ENCODE results near the gene FGFR1OP2. TPM values are rescaled to one million over a fixed set of nuclear protein-coding genes. Genes with fewer than 3 reads are reported as not detected.

FGFR1OP2 gene
- total RNA-seq, 4 donors from 2014 or later, result 68.1 to 134 (median 96.9) TPM

DNA sequence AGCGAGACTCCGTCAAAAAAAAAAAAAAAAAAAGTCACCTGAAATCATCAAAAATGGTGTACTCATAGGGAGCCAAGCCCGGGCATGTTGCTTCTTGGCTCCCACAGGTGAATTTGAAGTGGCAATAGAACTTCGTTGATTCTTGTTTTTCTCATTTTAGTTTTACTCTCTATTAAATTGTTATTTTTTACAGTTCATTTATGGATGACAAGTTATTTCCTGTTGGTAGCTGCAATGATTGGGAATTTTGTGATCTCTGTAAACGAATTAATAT lies 74.6 kb downstream of the FGFR1OP2 start:
- WGBS, 2 donors, result 77 to 79% methylated on average over 5 of the region's 5 CpGs
- Histone ChIP-seq H3K4me3 (replicated peaks in 1 of 3) (no peak overlapping the region), H3K9me3 (no peaks in the 10 kb centered on the region), H3K36me3 (no peaks in the 10 kb centered on the region), H3K4me1 (peaks cover 17 to 24% of the 10 kb centered on the region in 2 donors), H3K27me3 (no peaks in the 10 kb centered on the region), H3K27ac (no peak overlapping the region)
- intact Hi-C loops (cut with DNase I), result loop anchor here (5.0 kb wide), 1 partner anchor 71 kb away; no protein-coding TSS in a partner anchor
- TF ChIP-seq, protein P1, sequence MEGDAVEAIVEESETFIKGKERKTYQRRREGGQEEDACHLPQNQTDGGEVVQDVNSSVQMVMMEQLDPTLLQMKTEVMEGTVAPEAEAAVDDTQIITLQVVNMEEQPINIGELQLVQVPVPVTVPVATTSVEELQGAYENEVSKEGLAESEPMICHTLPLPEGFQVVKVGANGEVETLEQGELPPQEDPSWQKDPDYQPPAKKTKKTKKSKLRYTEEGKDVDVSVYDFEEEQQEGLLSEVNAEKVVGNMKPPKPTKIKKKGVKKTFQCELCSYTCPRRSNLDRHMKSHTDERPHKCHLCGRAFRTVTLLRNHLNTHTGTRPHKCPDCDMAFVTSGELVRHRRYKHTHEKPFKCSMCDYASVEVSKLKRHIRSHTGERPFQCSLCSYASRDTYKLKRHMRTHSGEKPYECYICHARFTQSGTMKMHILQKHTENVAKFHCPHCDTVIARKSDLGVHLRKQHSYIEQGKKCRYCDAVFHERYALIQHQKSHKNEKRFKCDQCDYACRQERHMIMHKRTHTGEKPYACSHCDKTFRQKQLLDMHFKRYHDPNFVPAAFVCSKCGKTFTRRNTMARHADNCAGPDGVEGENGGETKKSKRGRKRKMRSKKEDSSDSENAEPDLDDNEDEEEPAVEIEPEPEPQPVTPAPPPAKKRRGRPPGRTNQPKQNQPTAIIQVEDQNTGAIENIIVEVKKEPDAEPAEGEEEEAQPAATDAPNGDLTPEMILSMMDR (IDR thresholded peaks at IDR 0.05), result no peak
- no peak for TF ChIP-seq POLR2A (IDR thresholded peaks at IDR 0.05)
- DNase-seq, result no peak

DNA sequence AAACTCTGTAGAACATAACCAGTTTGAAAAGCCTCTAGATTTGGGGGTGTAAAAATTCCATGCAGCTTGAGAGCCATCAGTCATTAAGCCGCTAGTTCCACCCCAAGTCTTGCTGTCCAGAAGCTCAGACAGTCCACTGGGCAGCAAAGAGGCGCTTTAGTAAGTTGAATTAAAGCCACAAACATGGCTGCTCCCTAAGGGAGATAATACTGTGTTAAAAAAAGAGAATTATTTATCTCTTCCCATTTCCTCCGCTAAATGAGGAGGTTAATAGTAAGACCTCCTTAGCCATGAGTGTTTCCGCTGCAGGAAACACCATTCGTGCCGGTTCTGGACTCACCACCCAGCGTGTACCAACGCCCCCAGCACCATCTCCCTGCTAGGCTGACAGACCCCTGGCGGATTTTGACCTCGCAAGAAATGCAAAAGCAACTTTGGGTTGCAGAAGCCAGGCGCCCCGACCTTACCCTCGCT lies 75.4 kb downstream of the FGFR1OP2 start:
- Histone ChIP-seq H3K36me3 (no peaks in the 10 kb centered on the region), H3K4me1 (peaks cover 17 to 24% of the 10 kb centered on the region in 2 donors), H3K27ac (peak overlapping the region; percentile 90 to 98 (median 93)), H3K9me3 (no peaks in the 10 kb centered on the region), H3K4me3 (replicated peaks in 1 of 3) (peak overlapping the region; percentile 68 to 78 (median 76)), H3K27me3 (no peaks in the 10 kb centered on the region)
- DNase-seq, result peak; percentile 32 to 42
- intact Hi-C loops (cut with DNase I), result loop anchor here (5.0 kb wide), 1 partner anchor 71 kb away; no protein-coding TSS in a partner anchor
- no peak for TF ChIP-seq POLR2A (IDR thresholded peaks at IDR 0.05)
- TF ChIP-seq, protein P1 (IDR thresholded peaks at IDR 0.05), result no peak
- 0 to 2% methylated on average over 8 to 10 of the region's 13 CpGs for WGBS, 2 donors

DNA sequence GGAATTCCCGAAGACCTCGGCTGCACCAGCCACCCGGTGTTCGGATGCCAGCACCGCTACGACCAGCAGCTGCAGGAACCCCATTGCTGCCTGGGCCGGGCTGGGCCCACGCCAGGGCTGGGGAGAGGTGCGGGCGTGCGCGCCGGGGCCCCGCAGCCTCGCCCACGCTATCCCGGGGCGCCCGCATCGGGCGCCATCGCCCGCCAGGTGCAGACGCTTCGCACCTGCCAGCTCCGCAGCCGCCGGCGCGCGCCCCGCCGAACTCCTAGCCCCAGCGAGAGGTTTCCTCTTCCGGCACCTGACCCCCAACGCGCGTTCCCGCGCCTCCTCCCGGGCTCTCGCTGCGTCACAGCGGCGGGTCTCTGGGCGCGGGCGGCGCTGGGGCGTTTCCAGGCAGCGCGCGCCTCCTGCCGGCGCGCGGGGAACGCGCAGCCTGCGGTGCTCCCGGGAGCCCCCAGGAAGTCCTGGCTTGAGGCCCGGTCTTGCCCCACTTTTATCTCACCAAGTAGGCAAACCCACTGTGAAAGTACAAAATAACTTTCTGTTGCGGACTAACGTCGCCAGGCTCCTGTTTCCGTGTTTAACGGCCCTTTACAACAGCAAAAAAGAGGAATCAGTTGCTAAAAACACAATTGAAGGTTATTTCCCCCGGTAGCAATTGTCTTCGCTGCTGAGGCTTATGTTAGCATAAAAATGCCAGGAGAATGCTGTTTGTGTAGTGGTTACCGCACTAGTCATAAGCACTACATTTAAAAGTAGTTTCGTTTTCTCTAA lies 76.0 kb downstream of the FGFR1OP2 start, which contains the start of gene TM7SF3:
Gene TM7SF3 (minus strand): TSS at position 300 of the 774 bp plus-strand sequence. CDS start 216 bp downstream, at position 84.
- Histone ChIP-seq H3K27me3 (no peaks in the 10 kb centered on the region), H3K27ac (peak within 1 kb of the TSS; percentile 90 to 98 (median 93)), H3K9me3 (no peaks in the 10 kb centered on the region), H3K4me3 (replicated peaks in 1 of 3) (peak within 1 kb of the TSS; percentile 68 to 78 (median 76)), H3K4me1 (peaks cover 17 to 24% of the 10 kb centered on the region in 2 donors), H3K36me3 (no peaks in the 10 kb centered on the region)
- DNase-seq, result peak; percentile 93 to 97
- intact Hi-C loops (cut with DNase I), result loop anchor here (5.0 kb wide), 1 partner anchor 72 kb away; no protein-coding TSS in a partner anchor
- 1% methylated on average over 25 to 28 of the region's 71 CpGs for WGBS, 2 donors
- peak in 1 of 2 donors; percentile 84 for TF ChIP-seq POLR2A (IDR thresholded peaks at IDR 0.05)
- TF ChIP-seq, protein P1 (IDR thresholded peaks at IDR 0.05), result peak; percentile 63 to 98 (median 92)

DNA sequence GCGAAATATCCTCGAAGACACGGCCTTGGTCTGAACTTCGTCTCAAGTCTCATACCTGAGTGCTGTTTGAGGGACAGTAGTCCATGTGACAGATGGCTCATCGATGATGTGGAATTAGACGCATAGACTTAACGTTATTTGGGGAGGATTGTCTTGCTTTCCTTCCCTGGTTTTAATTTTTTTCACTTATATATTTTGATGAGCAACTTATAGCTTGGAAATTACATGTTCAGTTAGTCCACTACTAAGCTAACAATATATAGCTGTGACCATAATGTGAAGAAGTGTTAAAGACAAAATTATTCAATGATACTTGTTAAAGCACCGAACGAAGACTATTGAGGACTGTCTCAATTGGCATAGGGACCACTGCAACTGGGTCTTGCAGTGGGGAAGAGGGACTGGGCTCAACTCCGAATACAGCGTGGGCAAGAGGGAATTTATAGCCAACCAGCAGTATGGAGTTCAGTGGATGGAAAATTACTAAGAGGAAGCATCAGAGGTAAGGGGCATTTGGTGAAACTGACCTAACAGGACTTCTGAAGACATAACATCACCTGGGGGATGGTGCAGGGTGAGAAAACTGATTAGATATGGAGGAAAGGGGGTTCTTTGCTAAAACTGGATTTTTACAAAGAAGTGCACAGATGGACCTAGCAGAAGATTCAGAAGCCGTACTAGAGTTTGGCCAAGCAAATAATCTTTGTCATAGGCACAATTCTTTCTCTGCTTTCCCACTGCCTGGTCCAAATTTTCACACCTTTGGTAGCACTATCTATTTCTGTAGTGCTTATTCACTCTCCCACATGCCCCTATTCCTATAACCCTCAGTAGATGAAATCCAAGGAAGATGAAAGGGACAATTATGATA lies 76.8 kb downstream of the FGFR1OP2 start:
- DNase-seq, result no peak
- WGBS, 2 donors, result 54 to 58% methylated on average over 12 of the region's 12 CpGs
- peak overlapping the region in 2 of 3 donors; percentile 76 to 78 for H3K4me3 ChIP-seq (replicated peaks in 1 of 3)
- H3K9me3 ChIP-seq, result no peaks in the 10 kb centered on the region
- no peaks in the 10 kb centered on the region for H3K27me3 ChIP-seq
- peak overlapping the region; percentile 90 to 98 (median 93) for H3K27ac ChIP-seq
- intact Hi-C loops (cut with DNase I), result loop anchor here (5.0 kb wide), 1 partner anchor 73 kb away; no protein-coding TSS in a partner anchor
- TF ChIP-seq POLR2A (IDR thresholded peaks at IDR 0.05), result no peak
- TF ChIP-seq, protein P1 (IDR thresholded peaks at IDR 0.05), result no peak
- H3K36me3 ChIP-seq, result no peaks in the 10 kb centered on the region
- H3K4me1 ChIP-seq, result peaks cover 17 to 24% of the 10 kb centered on the region in 2 donors
